BLaER1 (cell line): ENCODE results near the gene IGFL4.
A peak's percentile ranks its signal among the peaks of the same experiment; 100 is the strongest.

Source experiments
- H3K27ac ChIP-seq: shearing (Covaris generic); formaldehyde crosslinking; 2 replicates; pipeline ENCODE4 v1.8.1; 2022
- H3K27me3 ChIP-seq: shearing (Covaris generic); formaldehyde crosslinking; 2 replicates; pipeline ENCODE4 v1.8.1; 2022
- H3K36me3 ChIP-seq: shearing (Covaris generic); formaldehyde crosslinking; 2 replicates; pipeline ENCODE4 v1.8.1; 2022
- H3K4me1 ChIP-seq: shearing (Covaris generic); formaldehyde crosslinking; 2 replicates; pipeline ENCODE4 v1.8.1; 2022
- H3K4me2 ChIP-seq: shearing (Covaris generic); formaldehyde crosslinking; 2 replicates; pipeline ENCODE4 v1.8.1; 2022
- H3K4me3 ChIP-seq: shearing (Covaris generic); formaldehyde crosslinking; 2 replicates; pipeline ENCODE4 v1.8.1; 2022
- H3K9ac ChIP-seq: shearing (Covaris generic); formaldehyde crosslinking; 2 replicates; pipeline ENCODE4 v1.8.1; 2022
- H3K9me3 ChIP-seq: shearing (Covaris generic); formaldehyde crosslinking; 2 replicates; pipeline ENCODE4 v1.8.1; 2022
- H4K20me1 ChIP-seq: shearing (Covaris generic); formaldehyde crosslinking; 2 replicates; pipeline ENCODE4 v1.8.1; 2022
- Cebpa-rat ChIP-seq: shearing (Covaris generic); IDR thresholded peaks from 2 replicates; pipeline ENCODE4 v1.8.1; 2022

The IGFL4 gene

GRCh38 chr19:46065486-46066071, 24.8 kb upstream of the IGFL4 start:
- Histone ChIP-seq H3K4me3 (no peak overlapping the region), H3K9ac (no peak overlapping the region), H3K36me3 (no peaks in the 10 kb centered on the region), H3K4me1 (no peaks in the 10 kb centered on the region), H3K27me3 (no peaks in the 10 kb centered on the region; the same call in 1 of the 2 replicates), H3K4me2 (no peak overlapping the region), H4K20me1 (no peaks in the 10 kb centered on the region), H3K27ac (no peak overlapping the region), H3K9me3 (peaks cover 21% of the 10 kb centered on the region)
- TF ChIP-seq Cebpa-rat: no peak

GRCh38 chr19:46063201-46063600, 22.4 kb upstream of the IGFL4 start:
- Histone ChIP-seq H3K4me2 (no peak overlapping the region), H3K9ac (no peak overlapping the region), H3K4me1 (no peaks in the 10 kb centered on the region), H3K9me3 (peaks cover 43% of the 10 kb centered on the region), H3K27me3 (no peaks in the 10 kb centered on the region), H4K20me1 (no peaks in the 10 kb centered on the region), H3K36me3 (no peaks in the 10 kb centered on the region), H3K4me3 (no peak overlapping the region), H3K27ac (no peak overlapping the region)
- no peak for TF ChIP-seq Cebpa-rat

- no peak overlapping the region for H3K4me2 ChIP-seq
- no peak overlapping the region for H3K9ac ChIP-seq
- no peaks in the 10 kb centered on the region for H4K20me1 ChIP-seq
- no peak for TF ChIP-seq Cebpa-rat
- H3K27ac ChIP-seq: no peak overlapping the region
- H3K9me3 ChIP-seq: peaks cover 50% of the 10 kb centered on the region
- H3K36me3 ChIP-seq: no peaks in the 10 kb centered on the region
- H3K4me3 ChIP-seq: no peak overlapping the region
- H3K27me3 ChIP-seq: no peaks in the 10 kb centered on the region
- H3K4me1 ChIP-seq: no peaks in the 10 kb centered on the region
These were observed 19.2 kb upstream of the IGFL4 start for GRCh38 chr19:46060012-46060411.

GRCh38 chr19:46058778-46059177, 18.0 kb upstream of the IGFL4 start:
- H3K4me3 ChIP-seq: no peak overlapping the region
- H3K9me3 ChIP-seq: peaks cover 50% of the 10 kb centered on the region
- no peaks in the 10 kb centered on the region for H3K27me3 ChIP-seq
- H3K27ac ChIP-seq: no peak overlapping the region
- no peak overlapping the region for H3K4me2 ChIP-seq
- H4K20me1 ChIP-seq: no peaks in the 10 kb centered on the region
- H3K9ac ChIP-seq: no peak overlapping the region
- no peaks in the 10 kb centered on the region for H3K36me3 ChIP-seq
- H3K4me1 ChIP-seq: no peaks in the 10 kb centered on the region
- TF ChIP-seq Cebpa-rat: no peak

- H3K36me3 ChIP-seq: no peaks in the 10 kb centered on the region
- no peak overlapping the region for H3K27ac ChIP-seq
- TF ChIP-seq Cebpa-rat: no peak
- H3K27me3 ChIP-seq: no peaks in the 10 kb centered on the region
- H3K9ac ChIP-seq: no peak overlapping the region
- peaks cover 36% of the 10 kb centered on the region for H3K9me3 ChIP-seq
- no peak overlapping the region for H3K4me2 ChIP-seq
- no peaks in the 10 kb centered on the region for H4K20me1 ChIP-seq
- H3K4me1 ChIP-seq: no peaks in the 10 kb centered on the region
- H3K4me3 ChIP-seq: no peak overlapping the region
These were observed 15.7 kb upstream of the IGFL4 start for GRCh38 chr19:46056536-46056935.

GRCh38 chr19:46052896-46053295, 12.1 kb upstream of the IGFL4 start:
- Histone ChIP-seq H3K36me3 (no peaks in the 10 kb centered on the region), H3K4me3 (no peak overlapping the region), H4K20me1 (no peaks in the 10 kb centered on the region), H3K9me3 (0 out of 2 replicates have a peak, but pooled peaks cover 4% of the 10 kb centered on the region), H3K9ac (no peak overlapping the region), H3K27ac (no peak overlapping the region), H3K4me2 (no peak overlapping the region), H3K27me3 (no peaks in the 10 kb centered on the region), H3K4me1 (peaks cover 10% of the 10 kb centered on the region)
- TF ChIP-seq Cebpa-rat: no peak

GRCh38 chr19:46049597-46049996, 8.8 kb upstream of the IGFL4 start:
- Histone ChIP-seq H3K4me3 (no peak overlapping the region), H3K9me3 (peaks cover 7% of the 10 kb centered on the region), H3K27me3 (no peaks in the 10 kb centered on the region), H3K27ac (no peak overlapping the region), H3K36me3 (no peaks in the 10 kb centered on the region), H4K20me1 (no peaks in the 10 kb centered on the region), H3K9ac (no peak overlapping the region), H3K4me1 (peaks cover 10% of the 10 kb centered on the region), H3K4me2 (peak overlapping the region; percentile 35)
- TF ChIP-seq Cebpa-rat: no peak

GRCh38 chr19:46043519-46043918, 2.7 kb upstream of the IGFL4 start:
- Histone ChIP-seq H3K4me2 (no peak overlapping the region), H3K9ac (no peak overlapping the region), H3K27ac (no peak overlapping the region), H3K4me1 (no peaks in the 10 kb centered on the region), H3K27me3 (no peaks in the 10 kb centered on the region), H3K36me3 (peaks cover 5% of the 10 kb centered on the region; the same call in 1 of the 2 replicates), H3K4me3 (no peak overlapping the region), H3K9me3 (peaks cover 27% of the 10 kb centered on the region), H4K20me1 (no peaks in the 10 kb centered on the region)
- no peak for TF ChIP-seq Cebpa-rat

- Histone ChIP-seq H3K4me1 (no peaks in the 10 kb centered on the region), H3K27ac (no peak overlapping the region), H4K20me1 (no peaks in the 10 kb centered on the region), H3K4me2 (no peak overlapping the region), H3K9ac (no peak overlapping the region), H3K27me3 (no peaks in the 10 kb centered on the region), H3K9me3 (peaks cover 27% of the 10 kb centered on the region), H3K36me3 (peaks cover 5% of the 10 kb centered on the region; the same call in 1 of the 2 replicates), H3K4me3 (no peak overlapping the region)
- TF ChIP-seq Cebpa-rat: no peak
These were observed 1.6 kb upstream of the IGFL4 start for GRCh38 chr19:46042252-46042883.

- Histone ChIP-seq H3K9me3 (peaks cover 23% of the 10 kb centered on the region), H3K27ac (no peak overlapping the region), H3K9ac (no peak overlapping the region), H3K4me1 (no peaks in the 10 kb centered on the region), H3K36me3 (peaks cover 5% of the 10 kb centered on the region; the same call in 1 of the 2 replicates), H4K20me1 (no peaks in the 10 kb centered on the region), H3K4me3 (no peak overlapping the region), H3K27me3 (no peaks in the 10 kb centered on the region), H3K4me2 (no peak overlapping the region)
- no peak for TF ChIP-seq Cebpa-rat
These were observed 677 bp downstream of the IGFL4 start for GRCh38 chr19:46040125-46040524.
